Measurements from ENCODE around the gene ADAM22.

- TF ChIP-seq POLR2A (IDR thresholded peaks at IDR 0.05; ENCODE audit: low read depth, low read length), result no peak
- no peak for TF ChIP-seq POLR2AphosphoS5 (IDR thresholded peaks at IDR 0.05; ENCODE audit: low read depth, low read length)
Observed at GRCh38 chr7:88109612-88110011, 175.6 kb downstream of the ADAM22 start.
